HG03175 (cell line): ENCODE measurements around the gene MGST3.
"Not testable (repeated sequence)": the region's sequence is repeated elsewhere in the genome, so short reads cannot be mapped to it uniquely, and the experiment has no call there.

Source experiments
- ATAC-seq: cut with Tn5 transposase; IDR thresholded peaks from one replicate; pipeline ENCODE4 v1.9.1; 2021; ENCODE audit warnings: mild to moderate bottlenecking, moderate library complexity; ENCODE audit not compliant: unreplicated experiment

The MGST3 gene

DNA sequence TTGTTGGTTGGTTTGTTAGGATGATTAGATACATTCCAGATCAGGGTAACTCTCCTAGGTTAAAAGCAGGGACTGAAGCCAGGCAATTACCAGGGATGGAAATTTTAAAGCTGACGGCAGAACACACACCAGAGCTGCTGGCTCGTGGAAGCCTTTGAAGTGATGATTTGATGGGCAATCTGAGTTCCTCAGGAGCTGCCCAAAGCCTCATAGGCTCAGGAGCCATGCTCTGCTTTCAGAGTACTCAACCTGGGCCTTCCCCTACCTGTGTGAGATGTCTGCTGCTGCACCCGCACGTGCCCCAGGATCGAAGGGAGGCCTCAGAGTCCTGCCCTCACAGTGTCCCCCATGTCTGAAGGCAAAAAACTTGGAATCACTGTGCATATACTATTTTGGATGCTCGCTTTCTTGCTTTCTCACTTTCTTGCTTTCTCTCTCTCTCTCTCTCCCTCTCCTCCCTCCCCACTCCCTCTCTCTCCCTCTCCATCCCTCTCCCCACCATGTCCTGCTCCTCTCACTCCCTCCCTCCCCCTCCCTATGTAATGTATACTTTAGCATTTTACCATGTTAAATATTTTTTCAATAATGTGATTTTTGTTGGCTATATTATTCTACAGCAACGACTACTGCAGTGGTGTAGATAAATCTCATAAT, 18.0 kb downstream of the MGST3 start:
- ATAC-seq, result no peak

- ATAC-seq, result no peak
These were observed 20.1 kb downstream of the MGST3 start for GRCh38 chr1:165650981-165651625.

- not testable (repeated sequence) for ATAC-seq
These were observed 27.9 kb downstream of the MGST3 start for GRCh38 chr1:165658766-165659580.

GRCh38 chr1:165659581-165659895, 28.5 kb downstream of the MGST3 start:
- ATAC-seq, result no peak

GRCh38 chr1:165661703-165662102, 30.7 kb downstream of the MGST3 start:
- no peak for ATAC-seq

DNA sequence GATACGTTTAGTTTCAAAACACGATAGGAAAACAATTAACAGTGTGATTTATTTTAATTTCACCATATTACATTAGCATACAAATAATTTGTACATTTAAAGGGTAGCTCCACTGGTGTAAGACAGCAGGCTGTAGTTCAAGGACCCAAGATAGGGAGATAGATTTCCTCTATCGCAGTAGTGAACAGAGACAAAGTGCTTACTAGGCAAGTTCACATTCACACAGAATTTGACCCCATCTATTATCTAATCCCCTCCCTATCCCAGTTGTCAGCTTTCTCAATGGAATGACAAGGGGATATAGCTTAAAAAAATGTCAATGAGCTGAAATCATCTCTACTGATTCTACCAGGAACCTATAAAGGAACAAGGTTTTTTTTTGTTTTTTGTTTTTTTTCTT, 31.2 kb downstream of the MGST3 start:
- no peak for ATAC-seq

DNA sequence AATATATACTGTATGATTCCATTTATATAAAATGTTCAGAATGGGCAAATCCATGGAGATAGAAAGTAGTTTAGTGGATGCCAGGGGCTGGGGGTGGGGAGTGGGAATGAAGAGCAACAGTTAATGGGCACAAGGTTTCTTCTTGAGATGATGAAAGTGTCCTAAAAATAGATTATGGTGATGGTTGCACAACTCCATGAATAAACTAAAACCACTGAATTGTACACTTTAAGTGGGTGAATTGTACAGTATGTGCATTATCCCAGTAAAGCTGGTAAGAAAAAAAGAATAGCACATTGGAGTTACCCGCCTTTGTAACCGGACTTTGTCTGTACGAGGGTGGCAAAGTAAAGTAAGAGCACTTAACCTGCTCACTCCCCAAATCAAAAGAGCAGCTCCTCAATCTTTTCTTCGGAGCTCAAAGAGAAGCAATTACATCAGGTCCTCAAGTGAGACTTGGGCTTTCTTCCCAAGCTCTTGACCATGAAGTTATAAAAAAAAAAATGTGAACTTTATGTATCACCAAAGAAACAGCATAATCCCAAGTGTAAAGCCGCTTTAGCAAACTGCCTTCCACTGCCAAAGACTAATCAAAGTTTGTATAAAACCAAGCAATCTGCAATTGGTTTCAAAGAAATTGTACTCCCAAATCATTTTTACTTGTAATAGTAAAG, 35.3 kb downstream of the MGST3 start:
- no peak for ATAC-seq

DNA sequence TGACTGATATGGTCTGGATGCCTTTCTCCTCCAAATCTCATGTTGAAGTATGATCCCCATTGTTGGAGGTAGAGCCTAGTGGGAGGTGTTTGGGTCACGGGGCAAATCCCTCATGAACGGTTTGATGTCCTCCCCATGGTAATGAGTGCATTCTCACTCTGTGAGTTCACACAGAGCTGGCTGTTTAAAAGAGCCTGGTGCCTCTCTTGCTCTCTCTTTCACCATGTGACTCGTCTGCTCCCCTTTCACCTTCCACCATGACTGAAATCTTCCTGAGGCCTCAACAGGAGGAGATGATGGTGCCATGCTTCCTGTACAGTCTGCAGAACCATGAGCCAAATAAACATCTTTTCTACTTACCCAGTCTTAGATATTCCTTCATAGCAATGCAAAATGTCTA, 37.1 kb downstream of the MGST3 start:
- no peak for ATAC-seq

DNA sequence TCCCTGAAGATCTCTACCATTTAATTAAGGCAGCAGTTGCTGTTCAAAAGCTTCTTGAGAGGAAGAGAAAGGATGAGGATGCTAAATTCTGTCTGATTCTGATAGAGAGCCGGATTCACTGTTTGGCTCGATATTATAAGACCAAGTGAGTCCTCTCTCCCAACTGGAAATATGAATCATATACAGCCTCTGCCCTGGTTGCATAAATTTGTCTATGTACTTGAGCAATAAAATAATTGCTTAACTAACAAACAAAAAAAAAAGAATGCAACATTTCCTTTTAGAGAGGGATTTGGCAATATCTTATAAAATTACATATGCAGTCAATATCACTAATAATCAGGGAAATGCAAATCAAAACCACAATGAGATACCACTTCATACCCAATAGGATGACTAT, 40.5 kb downstream of the MGST3 start:
- no peak for ATAC-seq

GRCh38 chr1:165674599-165674998, 43.6 kb downstream of the MGST3 start:
- no peak for ATAC-seq

- ATAC-seq, result no peak
These were observed 44.8 kb downstream of the MGST3 start for GRCh38 chr1:165675794-165676193.

GRCh38 chr1:165678509-165678908, 47.5 kb downstream of the MGST3 start:
- ATAC-seq, result no peak

DNA sequence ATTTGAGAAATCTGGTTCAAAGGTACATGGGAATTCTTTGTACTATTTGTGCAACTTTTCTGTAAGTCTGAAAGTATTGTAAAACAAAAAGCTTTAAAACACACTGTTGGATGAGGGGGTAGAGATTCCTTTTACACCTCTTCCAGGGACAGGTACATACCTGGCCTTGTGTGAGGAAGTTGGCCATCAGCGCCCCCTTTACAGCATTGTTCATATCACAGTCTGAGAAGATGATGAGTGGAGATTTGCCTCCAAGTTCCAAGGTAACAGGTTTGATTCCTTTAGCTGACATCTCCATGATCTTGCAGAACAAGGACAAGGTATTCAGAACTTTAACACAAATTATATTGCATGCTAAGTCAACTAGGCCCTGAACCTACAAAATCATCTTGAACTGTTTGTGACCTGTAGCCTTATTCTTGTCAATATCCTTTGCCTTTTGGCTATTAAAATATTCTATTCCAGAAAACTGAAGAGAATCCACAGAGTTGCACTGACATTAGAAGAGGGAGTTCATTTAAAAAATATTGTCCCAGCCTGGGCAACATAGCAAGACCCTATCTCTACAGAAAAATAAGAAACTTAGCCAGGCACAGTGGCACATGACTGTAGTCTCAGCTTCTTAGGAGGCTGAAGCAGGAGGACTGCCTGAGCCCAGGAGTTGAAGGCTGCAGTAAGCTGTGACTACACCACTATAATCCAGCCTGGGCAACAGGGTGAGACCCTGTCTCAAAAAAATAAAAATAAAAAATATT, 48.4 kb downstream of the MGST3 start:
- no peak for ATAC-seq

DNA sequence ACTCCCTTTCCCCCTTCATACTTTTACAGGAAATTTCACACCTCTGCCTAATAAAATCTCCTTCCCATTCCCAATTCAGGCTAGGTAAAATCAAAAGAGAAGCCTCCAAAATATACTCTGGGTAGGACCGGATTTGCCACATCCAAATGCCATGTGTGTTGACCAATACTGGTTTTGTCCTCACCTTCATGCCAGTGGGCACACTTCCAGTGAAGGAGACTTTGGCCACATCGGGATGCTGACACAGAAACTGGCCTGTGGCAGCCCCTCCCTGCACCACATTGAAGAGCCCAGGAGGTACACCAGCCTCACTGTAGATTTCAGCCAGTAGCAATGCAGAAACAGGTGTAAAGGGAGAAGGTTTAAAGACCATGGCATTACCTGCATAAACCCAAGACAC, 49.3 kb downstream of the MGST3 start:
- ATAC-seq, result no peak

DNA sequence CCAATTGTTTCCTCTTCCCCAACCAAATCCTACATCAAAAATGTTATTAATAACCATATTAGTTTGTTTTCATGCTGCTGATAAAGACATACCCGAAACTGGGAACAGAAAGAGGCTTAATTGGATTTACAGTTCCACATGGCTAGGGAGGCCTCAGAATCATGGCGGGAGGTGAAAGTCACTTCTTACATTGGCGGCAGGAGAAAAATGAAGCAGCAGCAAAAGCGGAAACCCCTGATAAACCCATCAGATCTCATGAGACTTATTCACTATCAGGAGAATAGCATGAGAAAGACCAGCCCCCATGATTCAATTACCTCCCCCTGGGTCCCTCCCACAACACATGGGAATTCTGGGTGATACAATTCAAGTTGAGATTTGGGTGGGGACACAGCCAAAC, 49.7 kb downstream of the MGST3 start:
- ATAC-seq, result not testable (repeated sequence)

DNA sequence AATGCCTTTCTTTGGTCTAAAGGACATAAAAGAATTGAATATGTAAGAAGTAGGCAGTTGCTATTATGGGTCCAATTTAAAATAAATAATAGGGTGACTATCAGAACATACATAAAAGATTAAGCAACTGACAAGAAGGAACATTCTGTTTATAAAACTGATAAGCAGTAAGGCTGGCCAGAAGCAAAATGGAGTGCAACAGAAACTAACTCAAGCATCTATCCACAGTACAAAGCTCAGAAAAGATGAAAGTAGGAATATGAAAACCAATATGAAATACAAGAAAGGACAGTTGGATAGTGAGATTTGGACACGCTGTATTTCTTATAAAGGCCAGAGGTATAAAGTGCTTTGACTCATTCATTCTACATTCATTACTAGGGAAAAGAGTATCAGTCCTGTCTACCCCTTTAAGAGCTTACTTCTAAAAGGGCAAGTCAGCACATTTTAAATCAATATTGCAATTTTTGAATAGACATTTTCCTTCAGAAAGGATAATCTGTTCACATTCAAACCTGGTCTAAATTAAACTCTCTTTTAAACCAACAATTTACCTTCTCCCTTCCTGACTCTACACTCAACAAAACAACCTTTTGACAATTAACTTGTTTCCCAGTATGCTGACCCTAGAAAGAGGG, 52.9 kb downstream of the MGST3 start:
- no peak for ATAC-seq

- ATAC-seq, result peak; percentile 79
These were observed 55.3 kb downstream of the MGST3 start for GRCh38 chr1:165686121-165686970.

DNA sequence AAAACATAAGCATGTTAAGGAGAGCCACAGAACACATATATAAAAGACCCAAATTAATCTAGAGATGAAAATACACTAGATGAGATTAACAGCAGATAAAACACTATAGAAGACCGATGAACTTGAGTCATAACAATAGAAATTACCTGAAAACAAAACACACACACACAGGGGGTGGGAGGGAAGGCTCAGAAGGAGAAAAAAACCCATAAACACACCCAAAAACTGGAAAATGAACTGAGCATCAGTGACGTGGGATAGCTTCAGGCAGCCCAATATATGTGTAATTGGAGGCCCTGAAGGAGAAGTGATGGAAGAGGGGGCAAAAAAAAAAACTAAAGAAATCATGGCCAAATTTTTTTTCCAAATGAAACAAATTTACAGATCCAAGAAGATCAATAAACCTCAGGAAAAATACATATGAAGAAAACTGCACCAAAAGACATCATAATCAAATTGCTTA, 56.0 kb downstream of the MGST3 start:
- ATAC-seq, result peak; percentile 56

DNA sequence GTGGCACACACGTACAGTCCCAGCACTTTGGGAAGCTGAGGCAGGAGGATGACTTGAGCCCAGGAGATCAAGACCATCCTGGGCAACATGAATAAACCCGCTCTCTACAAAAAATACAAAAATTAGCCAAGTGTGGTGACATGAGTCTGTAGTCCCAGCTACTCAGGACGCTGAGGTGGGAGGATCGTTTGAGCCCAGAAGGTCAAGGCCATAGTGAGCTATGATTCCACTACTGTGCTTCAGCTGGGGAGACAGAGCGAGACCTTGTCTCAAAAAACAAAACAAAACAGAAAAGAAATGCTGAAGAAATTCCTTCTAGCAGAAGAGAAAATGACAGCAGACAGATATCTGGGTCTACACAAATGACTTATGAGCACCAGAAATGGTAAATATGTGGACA, 57.0 kb downstream of the MGST3 start:
- ATAC-seq, result no peak
